IPS DF 4.7 (cell line): ENCODE results near the gene OLFML1.

Source experiments
- DNase-seq: peaks from one replicate; pipeline ENCODE4 v3.0.0-alpha.2; 2013; ENCODE audit warnings: low spot score; ENCODE audit errors: extremely low read depth

Gene OLFML1

DNA sequence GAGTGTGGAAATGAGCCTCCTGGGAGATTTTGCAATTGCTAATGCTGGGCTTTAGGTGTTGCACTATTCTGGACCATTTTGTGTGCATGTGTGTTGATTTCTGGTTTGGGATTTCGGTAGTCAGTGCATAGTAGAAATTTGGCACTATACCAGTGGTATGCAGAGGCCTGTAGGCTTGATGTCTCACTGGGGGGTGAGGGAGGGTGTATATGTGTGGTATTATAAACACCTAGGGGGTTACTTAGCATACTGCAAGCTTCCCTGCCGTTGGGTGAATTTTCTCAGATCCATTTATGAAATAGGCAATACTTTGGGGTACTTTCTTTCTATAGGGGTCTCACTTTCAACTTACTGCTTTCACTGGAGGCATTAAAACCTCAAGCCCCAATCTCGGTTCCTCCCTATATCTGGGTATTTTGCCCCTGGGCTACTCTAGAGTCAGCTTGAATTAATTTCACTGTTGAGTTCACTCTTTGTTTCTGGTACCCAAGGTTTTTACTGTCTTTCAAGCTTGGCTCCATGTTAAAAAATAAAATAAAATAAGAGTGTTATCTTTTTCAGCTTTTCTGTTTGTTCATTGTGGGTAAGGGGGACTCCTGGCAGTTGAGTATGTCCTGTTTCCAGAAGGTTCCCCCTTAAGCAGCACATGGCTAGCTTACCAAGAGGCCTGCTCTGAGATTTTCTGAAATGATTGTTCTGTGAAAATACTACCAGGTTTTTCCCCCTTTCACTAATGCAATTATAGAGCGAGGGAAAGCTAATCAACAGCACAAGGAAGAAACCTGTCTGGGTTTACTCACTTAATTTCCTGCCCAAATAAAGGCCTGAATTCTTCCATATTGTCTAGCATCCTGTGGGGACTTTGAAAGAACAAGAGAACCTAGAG is 74.3 kb downstream of the OLFML1 start:
- DNase-seq: no peak
